GM12874 (cell line): ENCODE results near the gene STARD3NL.

Experiments
- TF ChIP-seq, protein P1 (sequence below): IDR thresholded peaks from 2 replicates; pipeline ENCODE4 v1.5.1; 2011; ENCODE audit warnings: low read depth, mild to moderate bottlenecking, control low read depth, low read length, moderate library complexity; ENCODE audit not compliant: insufficient read depth

The STARD3NL gene

DNA sequence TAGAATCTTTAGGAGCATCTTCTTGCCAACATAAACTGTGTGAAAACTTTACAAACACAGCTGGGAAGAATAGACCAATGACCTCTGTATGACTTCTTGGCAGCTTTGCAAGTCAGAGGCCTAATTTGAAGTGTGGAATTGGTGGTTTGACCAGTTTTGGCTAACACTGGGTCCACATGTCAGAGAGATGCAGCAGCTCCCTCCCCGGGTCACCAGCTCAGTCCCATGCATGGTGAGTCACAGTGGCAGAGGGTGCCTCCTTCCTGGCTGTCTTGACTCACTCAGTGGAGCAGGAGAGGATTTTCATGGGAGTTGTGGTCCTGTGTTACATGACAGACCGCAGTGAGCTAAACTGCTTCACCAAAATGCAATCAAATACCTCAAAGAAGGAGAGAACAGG is 8.2 kb upstream of the STARD3NL start:
- TF ChIP-seq, protein P1, sequence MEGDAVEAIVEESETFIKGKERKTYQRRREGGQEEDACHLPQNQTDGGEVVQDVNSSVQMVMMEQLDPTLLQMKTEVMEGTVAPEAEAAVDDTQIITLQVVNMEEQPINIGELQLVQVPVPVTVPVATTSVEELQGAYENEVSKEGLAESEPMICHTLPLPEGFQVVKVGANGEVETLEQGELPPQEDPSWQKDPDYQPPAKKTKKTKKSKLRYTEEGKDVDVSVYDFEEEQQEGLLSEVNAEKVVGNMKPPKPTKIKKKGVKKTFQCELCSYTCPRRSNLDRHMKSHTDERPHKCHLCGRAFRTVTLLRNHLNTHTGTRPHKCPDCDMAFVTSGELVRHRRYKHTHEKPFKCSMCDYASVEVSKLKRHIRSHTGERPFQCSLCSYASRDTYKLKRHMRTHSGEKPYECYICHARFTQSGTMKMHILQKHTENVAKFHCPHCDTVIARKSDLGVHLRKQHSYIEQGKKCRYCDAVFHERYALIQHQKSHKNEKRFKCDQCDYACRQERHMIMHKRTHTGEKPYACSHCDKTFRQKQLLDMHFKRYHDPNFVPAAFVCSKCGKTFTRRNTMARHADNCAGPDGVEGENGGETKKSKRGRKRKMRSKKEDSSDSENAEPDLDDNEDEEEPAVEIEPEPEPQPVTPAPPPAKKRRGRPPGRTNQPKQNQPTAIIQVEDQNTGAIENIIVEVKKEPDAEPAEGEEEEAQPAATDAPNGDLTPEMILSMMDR = no peak

DNA sequence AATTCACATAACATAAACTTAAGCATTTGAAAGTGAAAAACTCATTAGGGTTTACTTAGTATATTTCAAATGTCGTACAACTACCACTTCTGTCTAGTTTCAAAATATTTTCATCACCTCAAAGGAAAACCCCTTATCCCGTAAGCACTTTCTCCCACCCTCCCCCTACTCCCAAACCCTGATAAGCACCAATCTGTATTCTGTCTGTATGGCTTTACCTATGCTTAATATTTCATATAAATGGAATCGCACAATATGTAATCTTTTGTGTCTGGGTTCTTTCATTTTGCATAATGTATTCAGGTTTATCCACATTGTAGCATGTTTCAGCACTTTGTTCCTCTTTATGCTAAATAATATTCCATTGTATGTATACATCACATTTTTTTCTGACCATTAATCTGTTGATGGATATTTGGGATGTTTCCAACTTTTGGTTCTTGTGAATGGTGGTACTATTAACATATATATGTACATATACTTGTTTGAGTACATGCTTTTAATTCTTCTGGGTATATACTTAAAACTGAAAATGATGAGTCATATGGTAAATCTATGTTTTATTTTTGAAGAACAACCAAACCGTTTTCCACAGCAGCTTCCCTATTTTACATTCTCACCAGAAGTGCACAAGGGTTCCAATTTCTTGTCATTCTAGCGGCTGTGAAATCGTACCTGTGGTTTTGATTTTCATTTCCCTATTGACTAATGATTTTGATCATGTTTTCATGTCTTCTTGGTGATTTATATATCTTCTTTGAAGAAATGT is 6.2 kb upstream of the STARD3NL start:
- TF ChIP-seq, protein P1 = no peak

DNA sequence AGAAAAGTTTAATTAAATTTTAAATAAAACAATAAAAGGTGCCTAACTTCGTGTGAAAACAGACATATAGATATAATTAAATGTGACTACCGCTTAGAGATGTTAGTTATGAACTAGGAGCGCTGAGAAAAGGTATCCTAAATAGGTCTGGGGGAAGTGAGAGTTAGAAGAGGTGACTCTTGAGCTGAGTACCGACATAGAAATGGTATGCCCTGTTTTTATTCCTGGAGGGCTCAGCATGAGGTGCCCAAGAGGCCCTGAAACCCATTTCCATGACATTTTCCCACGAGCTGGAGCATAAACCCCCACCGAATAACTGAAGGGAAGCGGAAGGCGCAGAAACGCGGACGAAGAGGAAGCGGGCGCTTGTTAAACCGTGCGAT is 433 bp upstream of the STARD3NL start:
- TF ChIP-seq, protein P1 = no peak

DNA sequence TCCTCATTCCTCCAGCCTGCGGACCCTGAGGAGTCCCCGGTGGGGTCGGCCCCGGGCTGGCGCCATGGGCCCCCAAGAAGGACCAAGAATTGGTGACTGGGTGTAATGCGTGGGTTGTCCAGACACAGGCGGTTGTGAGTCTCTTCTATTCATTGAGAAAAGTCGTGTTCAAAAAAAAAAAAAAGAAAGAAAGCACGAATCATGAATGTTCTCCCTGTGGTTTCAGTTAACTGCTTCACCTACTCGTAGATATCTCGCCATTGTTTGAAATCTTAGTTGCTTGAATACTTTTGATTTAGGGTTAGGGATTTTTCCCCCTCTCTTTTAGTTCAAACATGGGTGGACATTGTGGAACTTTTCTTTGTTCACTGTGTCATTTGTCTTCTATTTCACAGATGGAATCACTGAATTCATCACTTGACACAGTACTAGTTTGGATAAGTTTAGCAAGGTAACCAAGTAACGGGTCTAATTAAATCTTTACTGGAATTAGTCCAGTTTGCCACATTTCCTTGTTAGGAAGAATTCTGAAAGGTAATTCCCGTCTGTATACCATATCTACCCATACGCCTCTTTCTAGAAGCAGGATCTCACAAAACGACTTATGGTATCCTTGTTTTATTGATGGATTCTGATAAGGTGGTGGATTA is 775 bp downstream of the STARD3NL start:
- TF ChIP-seq, protein P1 = 0 out of 2 replicates have a peak, but pooled peaks have one; percentile 3

DNA sequence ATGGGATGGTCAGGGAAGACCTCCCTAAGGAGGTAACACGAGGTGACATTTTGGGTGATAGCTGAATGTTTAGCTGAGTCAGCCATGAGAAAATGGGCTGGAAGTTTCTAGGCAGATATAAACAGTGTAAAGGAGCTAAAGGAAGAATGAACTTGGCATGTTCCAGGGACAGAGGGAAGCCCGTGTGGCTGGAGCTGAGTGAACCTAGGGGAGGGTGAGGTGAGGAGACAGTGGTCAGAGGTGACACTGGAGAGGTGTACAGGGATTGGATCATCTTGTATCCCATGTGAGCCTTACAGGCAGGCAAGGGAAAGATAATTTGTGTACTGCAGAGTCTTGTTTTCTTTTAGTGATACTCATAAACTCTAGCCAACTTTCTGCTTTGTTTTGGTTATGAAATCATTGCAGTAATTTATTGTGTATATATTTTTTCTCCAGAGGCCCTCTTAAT is 1.8 kb downstream of the STARD3NL start:
- TF ChIP-seq, protein P1 = no peak

DNA sequence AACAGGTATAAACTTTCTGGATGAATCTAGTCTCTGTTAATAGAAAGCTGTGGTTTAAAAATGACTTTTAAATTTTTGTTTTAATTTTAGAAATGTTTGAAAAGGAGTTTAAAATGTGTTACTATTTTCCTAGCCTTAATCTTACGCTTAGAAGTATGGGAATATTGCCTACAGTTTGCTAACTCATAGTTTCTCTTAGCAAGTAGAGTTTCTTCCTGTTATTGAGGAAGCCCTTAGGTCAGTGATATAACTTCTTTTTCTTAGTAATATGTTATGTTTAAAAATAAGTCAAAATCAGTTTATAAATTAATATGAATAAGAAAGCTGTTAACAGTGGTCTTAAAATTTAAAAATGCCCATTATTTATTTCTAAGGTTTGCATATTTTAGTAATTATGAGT is 3.1 kb downstream of the STARD3NL start:
- TF ChIP-seq, protein P1 = no peak

DNA sequence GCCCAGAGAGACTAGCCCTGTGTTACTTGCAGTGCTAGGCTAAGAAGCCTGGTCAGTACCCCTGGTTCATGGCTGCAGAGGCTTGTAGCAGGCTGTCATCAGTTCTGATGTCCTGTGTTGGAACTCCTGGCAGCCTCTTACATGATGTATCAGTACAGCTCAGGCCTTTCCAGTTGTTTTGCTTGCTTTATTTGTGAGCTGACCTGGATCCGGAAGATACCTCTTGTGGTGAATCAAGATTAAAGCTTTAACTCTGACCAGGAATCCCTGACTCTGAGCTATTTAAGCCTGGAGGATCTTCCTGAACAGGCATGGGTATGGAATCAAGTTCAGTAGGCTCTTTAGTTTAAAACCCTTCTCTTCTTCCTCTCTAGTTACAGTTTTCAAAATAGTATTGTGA is 4.4 kb downstream of the STARD3NL start:
- TF ChIP-seq, protein P1 = no peak
